ENCODE measurements around the gene SND1. TPM values are rescaled to one million over a fixed set of nuclear protein-coding genes. Genes with fewer than 3 reads are reported as not detected.
A peak's percentile ranks its signal among the peaks of the same experiment; 100 is the strongest.

SND1 gene
- total RNA-seq, 2 experiments from 2014 or later: 132 to 148 TPM

- Mint-ChIP-seq H3K4me1 (peaks cover 38% of the 10 kb centered on the region), H3K4me3 (no peak overlapping the region), H3K27ac (no peak overlapping the region)
These were observed 112.7 kb downstream of the SND1 start for GRCh38 chr7:127764681-127765080.

GRCh38 chr7:127765150-127765549, 113.2 kb downstream of the SND1 start:
- POLR2A ChIA-PET: no interaction called here
- ATAC-seq (ENCODE audit: low read depth): no peak
- Mint-ChIP-seq H3K4me3 (no peak overlapping the region), H3K36me3 (peaks cover 32% of the 10 kb centered on the region), H3K9me3 (peaks cover 2% of the 10 kb centered on the region), H3K27ac (no peak overlapping the region), H3K4me1 (peaks cover 34% of the 10 kb centered on the region), H3K27me3 (no peaks in the 10 kb centered on the region)
- DNase-seq: no peak

More at GRCh38 chr7:127764681-127765080, 112.7 kb downstream of the SND1 start:
- Mint-ChIP-seq H3K36me3 (peaks cover 37% of the 10 kb centered on the region), H3K27me3 (no peaks in the 10 kb centered on the region), H3K9me3 (peaks cover 2% of the 10 kb centered on the region)
- DNase-seq (no peak), ATAC-seq (ENCODE audit: low read depth) (no peak)
- POLR2A ChIA-PET: no interaction called here

GRCh38 chr7:127766831-127767459, 115.0 kb downstream of the SND1 start:
- H3K27ac Mint-ChIP-seq: peak overlapping the region; percentile 42
- H3K4me3 Mint-ChIP-seq: peak overlapping the region; percentile 66
- peaks cover 29% of the 10 kb centered on the region for H3K36me3 Mint-ChIP-seq

DNA sequence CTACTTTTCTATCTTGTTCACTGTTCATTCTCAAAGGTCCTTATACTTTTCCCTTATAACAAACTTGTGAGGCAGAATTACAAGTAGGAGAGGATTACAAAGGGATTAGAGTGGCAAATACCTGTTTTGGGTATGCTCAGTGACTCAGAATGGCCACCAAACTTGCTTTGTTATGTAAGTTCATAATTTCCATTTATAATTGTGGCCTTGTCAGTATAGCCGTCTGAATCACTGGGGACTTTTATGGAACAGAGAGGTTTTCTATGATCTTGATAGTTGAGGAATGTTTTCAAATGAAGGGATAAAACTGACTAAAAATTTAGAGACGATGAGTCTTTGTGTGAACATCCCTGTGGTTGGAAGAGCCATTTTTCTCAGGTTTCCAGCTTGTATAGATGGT, 116.2 kb downstream of the SND1 start:
- ATAC-seq (ENCODE audit: low read depth): no peak
- POLR2A ChIA-PET: no interaction called here
- Mint-ChIP-seq H3K4me1 (peaks cover 11% of the 10 kb centered on the region), H3K27me3 (no peaks in the 10 kb centered on the region), H3K9me3 (peaks cover 2% of the 10 kb centered on the region), H3K4me3 (no peak overlapping the region), H3K36me3 (peaks cover 28% of the 10 kb centered on the region), H3K27ac (no peak overlapping the region)
- no peak for DNase-seq

More at GRCh38 chr7:127766831-127767459, 115.0 kb downstream of the SND1 start:
- POLR2A ChIA-PET: no interaction called here
- Mint-ChIP-seq H3K4me1 (peaks cover 18% of the 10 kb centered on the region), H3K9me3 (peaks cover 2% of the 10 kb centered on the region), H3K27me3 (no peaks in the 10 kb centered on the region)
- ATAC-seq (ENCODE audit: low read depth): no peak
- DNase-seq: no peak

GRCh38 chr7:127769137-127769536, 117.1 kb downstream of the SND1 start:
- Mint-ChIP-seq H3K4me1 (peaks cover 11% of the 10 kb centered on the region), H3K9me3 (peaks cover 2% of the 10 kb centered on the region), H3K27me3 (no peaks in the 10 kb centered on the region), H3K36me3 (peaks cover 26% of the 10 kb centered on the region), H3K27ac (no peak overlapping the region), H3K4me3 (no peak overlapping the region)
- no peak for DNase-seq
- no peak for ATAC-seq (ENCODE audit: low read depth)
- POLR2A ChIA-PET: no interaction called here

GRCh38 chr7:127769696-127770400, 117.9 kb downstream of the SND1 start:
- no peak overlapping the region for H3K27ac Mint-ChIP-seq

DNA sequence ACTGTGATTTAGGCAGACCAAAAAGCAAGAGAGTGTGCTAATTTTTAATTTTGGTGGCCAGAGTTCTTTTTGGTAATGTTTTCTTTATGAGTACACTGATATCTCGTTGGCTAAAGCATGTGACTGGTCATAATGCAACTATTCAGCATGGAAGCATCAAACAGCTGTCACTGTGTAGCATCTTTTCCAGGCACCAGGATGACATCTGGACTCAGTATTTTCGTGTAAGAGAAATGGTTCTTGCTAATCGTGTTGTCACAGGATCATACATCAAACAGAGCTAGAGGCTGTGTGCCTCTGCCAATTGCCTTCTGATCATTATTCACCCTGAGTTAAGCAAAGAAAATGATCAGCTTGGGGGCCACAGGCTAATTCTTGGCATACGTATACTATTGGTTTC, 118.9 kb downstream of the SND1 start:
- Mint-ChIP-seq H3K36me3 (peaks cover 22% of the 10 kb centered on the region), H3K4me3 (no peak overlapping the region)
- POLR2A ChIA-PET: no interaction called here

More at GRCh38 chr7:127769696-127770400, 117.9 kb downstream of the SND1 start:
- POLR2A ChIA-PET: no interaction called here
- Mint-ChIP-seq H3K9me3 (peaks cover 2% of the 10 kb centered on the region), H3K4me1 (peaks cover 10% of the 10 kb centered on the region), H3K36me3 (peaks cover 24% of the 10 kb centered on the region), H3K27me3 (no peaks in the 10 kb centered on the region), H3K4me3 (no peak overlapping the region)
- no peak for ATAC-seq (ENCODE audit: low read depth)
- no peak for DNase-seq

DNA sequence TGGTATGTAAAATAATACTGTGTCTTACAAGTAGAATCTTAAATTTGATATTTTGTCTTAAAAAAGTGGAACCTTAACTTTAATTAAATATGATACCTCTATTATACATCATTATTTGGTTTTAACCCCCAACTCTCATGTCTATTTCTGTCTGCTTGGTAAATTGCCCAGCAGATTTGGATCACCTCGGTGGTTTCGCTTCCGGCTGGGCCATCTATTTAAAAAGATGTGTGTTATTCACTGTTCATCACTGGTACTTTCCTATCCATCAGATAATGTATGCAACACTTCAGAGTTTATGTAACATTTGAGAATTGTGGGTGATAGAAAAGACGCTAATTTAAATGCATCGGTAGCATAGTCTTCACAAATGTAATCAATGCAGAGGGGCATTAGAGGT, 119.7 kb downstream of the SND1 start:
- Mint-ChIP-seq H3K27ac (no peak overlapping the region), H3K9me3 (peaks cover 1% of the 10 kb centered on the region), H3K4me3 (no peak overlapping the region), H3K4me1 (peaks cover 9% of the 10 kb centered on the region), H3K36me3 (peaks cover 24% of the 10 kb centered on the region), H3K27me3 (no peaks in the 10 kb centered on the region)
- DNase-seq (no peak), ATAC-seq (ENCODE audit: low read depth) (no peak)
- POLR2A ChIA-PET: no interaction called here

More for the DNA sequence above, 118.9 kb downstream of the SND1 start:
- Mint-ChIP-seq H3K9me3 (peaks cover 2% of the 10 kb centered on the region), H3K27me3 (no peaks in the 10 kb centered on the region), H3K27ac (no peak overlapping the region), H3K4me1 (peaks cover 10% of the 10 kb centered on the region)
- DNase-seq: no peak
- ATAC-seq (ENCODE audit: low read depth): no peak

- ATAC-seq (ENCODE audit: low read depth) (no peak), DNase-seq (no peak)
- Mint-ChIP-seq H3K4me1 (peaks cover 8% of the 10 kb centered on the region), H3K27ac (no peak overlapping the region), H3K4me3 (no peak overlapping the region), H3K9me3 (peaks cover 2% of the 10 kb centered on the region), H3K27me3 (no peaks in the 10 kb centered on the region), H3K36me3 (peaks cover 16% of the 10 kb centered on the region)
- POLR2A ChIA-PET: no interaction called here
These were observed 124.9 kb downstream of the SND1 start for GRCh38 chr7:127776776-127777386.

DNA sequence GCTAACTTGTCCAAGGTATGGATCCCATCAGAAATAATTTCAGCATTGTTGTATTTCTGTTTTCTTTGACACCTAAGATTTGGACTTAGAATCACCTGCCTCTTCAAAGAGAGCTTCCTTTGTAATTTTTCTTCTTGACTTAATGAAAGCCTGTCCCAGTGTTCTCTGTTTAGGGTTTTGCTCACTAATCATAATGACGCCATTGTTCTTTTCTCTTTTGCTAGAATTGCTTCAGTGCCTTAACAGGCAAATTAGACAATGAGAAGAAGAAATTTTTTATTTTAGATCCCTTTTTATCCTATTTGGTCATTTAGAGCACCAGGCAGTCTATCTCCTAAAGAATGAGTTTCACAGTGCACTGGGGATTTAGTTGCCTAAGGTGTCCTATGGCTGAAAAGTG, 128.5 kb downstream of the SND1 start:
- DNase-seq (no peak), ATAC-seq (ENCODE audit: low read depth) (no peak)
- Mint-ChIP-seq H3K4me1 (peaks cover 10% of the 10 kb centered on the region), H3K36me3 (peaks cover 12% of the 10 kb centered on the region), H3K9me3 (peaks cover 2% of the 10 kb centered on the region), H3K27ac (no peak overlapping the region), H3K27me3 (no peaks in the 10 kb centered on the region), H3K4me3 (no peak overlapping the region)
- POLR2A ChIA-PET: no interaction called here

GRCh38 chr7:127781081-127781480, 129.1 kb downstream of the SND1 start:
- Mint-ChIP-seq H3K4me1 (peaks cover 10% of the 10 kb centered on the region), H3K27ac (no peak overlapping the region)
- POLR2A ChIA-PET: no interaction called here

DNA sequence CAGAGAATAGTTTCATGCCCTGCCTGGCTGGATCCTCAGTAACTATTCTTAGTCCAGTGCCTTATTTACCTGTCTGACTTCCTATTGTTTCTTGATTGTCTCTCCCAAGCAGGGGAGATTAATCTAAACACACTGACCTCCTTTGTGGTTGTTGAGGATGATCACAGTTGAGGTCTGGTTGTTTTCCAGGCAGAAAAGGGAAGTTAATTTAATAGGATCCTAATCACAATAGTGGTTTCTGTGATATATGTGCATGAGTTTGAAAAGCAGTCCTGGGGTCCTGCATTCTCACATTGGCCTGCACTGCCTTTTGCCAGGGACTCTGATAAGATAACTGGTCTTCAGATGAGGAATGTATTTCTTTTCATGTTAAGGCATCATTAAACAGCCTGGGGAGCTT, 130.1 kb downstream of the SND1 start:
- ATAC-seq (ENCODE audit: low read depth) (no peak), DNase-seq (no peak)
- H3K27ac Mint-ChIP-seq: no peak overlapping the region
- H3K4me1 Mint-ChIP-seq: peaks cover 10% of the 10 kb centered on the region
- H3K4me3 Mint-ChIP-seq: no peak overlapping the region
- peaks cover 10% of the 10 kb centered on the region for H3K36me3 Mint-ChIP-seq
- POLR2A ChIA-PET: no interaction called here
- peaks cover 2% of the 10 kb centered on the region for H3K9me3 Mint-ChIP-seq
- H3K27me3 Mint-ChIP-seq: no peaks in the 10 kb centered on the region

More at GRCh38 chr7:127781081-127781480, 129.1 kb downstream of the SND1 start:
- Mint-ChIP-seq H3K9me3 (peaks cover 2% of the 10 kb centered on the region), H3K36me3 (peaks cover 6% of the 10 kb centered on the region), H3K4me3 (no peak overlapping the region), H3K27me3 (no peaks in the 10 kb centered on the region)
- no peak for DNase-seq
- no peak for ATAC-seq (ENCODE audit: low read depth)

DNA sequence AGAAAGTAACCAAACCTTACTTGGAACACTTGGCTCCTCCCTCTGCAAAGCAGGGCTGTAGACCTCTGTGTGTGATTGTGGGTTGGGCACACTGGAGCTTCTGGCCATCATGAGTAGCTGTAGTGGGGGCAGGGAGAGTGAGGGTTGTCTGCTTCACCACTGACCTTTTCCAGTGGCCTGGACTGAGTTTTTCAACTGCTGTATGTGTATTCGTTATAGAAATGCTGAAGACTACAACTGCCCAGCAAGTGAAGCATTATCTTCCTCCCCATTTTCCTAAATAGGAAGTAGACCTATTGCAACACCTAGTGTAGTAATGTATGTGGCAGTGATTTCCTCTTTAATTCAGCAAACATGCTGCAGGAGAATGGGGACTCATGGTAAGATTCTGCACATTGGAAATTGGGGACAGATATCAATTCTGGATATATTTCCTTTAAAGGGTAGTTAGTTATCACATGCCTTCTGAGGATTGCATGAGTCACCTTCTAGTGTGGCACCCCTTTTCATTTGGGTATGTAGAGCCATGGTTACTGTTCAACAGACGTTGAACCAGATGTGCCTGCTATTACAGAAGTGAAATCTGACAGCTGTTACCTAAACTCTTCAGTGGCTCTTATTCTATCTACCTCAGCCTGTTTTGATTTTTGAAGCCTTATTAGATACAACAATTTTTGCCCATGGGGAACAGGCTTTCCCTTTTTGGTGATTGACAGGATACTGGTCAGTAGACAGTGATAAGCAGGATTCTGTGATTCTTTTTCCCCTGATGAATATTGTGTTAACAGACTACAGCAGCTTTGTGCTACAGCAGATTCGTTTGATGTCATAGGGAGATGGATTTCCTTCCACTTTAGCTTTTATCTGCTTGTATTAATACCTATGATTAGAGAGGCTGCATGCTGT, 130.9 kb downstream of the SND1 start:
- Mint-ChIP-seq H3K27me3 (no peaks in the 10 kb centered on the region), H3K27ac (no peak overlapping the region), H3K4me1 (peaks cover 14% of the 10 kb centered on the region), H3K9me3 (peaks cover 2% of the 10 kb centered on the region), H3K36me3 (peaks cover 14% of the 10 kb centered on the region), H3K4me3 (no peak overlapping the region)
- no peak for DNase-seq
- POLR2A ChIA-PET: no interaction called here
- ATAC-seq (ENCODE audit: low read depth): no peak
